ENCODE results near the gene APEH. TPM values are rescaled to one million over a fixed set of nuclear protein-coding genes. Genes with fewer than 3 reads are reported as not detected.

APEH gene
- total and polyA plus RNA-seq, 2 experiments from 2014 or later = 170 to 264 TPM

DNA sequence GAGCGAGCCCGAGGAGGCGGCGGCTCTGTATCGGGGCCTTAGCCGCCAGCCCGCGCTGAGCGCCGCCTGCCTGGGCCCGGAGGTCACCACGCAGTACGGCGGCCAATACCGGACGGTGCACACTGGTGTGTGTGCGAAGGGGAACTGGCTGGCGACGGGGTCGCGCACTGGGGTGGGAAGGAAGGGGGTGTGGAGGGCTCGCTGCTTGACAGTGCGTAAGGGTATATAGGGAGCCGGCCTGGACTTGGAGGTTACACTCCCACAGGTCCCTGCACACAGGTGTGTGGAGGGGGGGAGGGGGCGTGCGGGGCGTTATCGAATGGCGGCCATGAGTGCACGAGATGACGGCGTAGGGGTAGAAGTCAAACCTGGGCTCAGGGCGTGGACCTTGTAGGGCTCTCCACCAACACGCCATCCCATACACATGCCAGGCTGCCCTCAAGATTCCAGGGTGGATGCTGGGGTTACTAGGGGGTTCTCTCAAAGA, 389 bp downstream of the APEH start:
- Histone ChIP-seq H2AFZ (no peak overlapping the region), H3K27ac (ENCODE audit: low read depth) (no peak overlapping the region), H3K27me3 (ENCODE audit: insufficient read depth) (no peaks in the 10 kb centered on the region), H3K4me3 (peak overlapping the region; percentile 89), H3K4me2 (peak overlapping the region; percentile 94), H4K20me1 (replicated peaks; ENCODE audit: insufficient read depth) (peaks cover 16% of the 10 kb centered on the region; the same call in 1 of the 2 replicates), H3K9me2 (ENCODE audit: insufficient read depth) (no peaks in the 10 kb centered on the region), H3F3A (replicated peaks; ENCODE audit: low read depth) (no peaks in the 10 kb centered on the region), H3K36me3 (ENCODE audit: insufficient read depth) (peaks cover 9% of the 10 kb centered on the region; the same call in 1 of the 2 replicates), H3K4me1 (ENCODE audit: insufficient read depth) (peaks cover 15% of the 10 kb centered on the region), H3K79me2 (replicated peaks; ENCODE audit: insufficient read depth) (peaks cover 11% of the 10 kb centered on the region)
- TF ChIP-seq NANOG (IDR thresholded peaks at IDR 0.05; ENCODE audit: borderline replicate concordance) (no peak), CREB1 (CRISPR knock-in tag; IDR thresholded peaks at IDR 0.05; ENCODE audit: low read depth) (no peak), POLR2AphosphoS5 (IDR thresholded peaks at IDR 0.05; ENCODE audit: low read depth) (no peak)
- TF ChIP-seq, protein P1, sequence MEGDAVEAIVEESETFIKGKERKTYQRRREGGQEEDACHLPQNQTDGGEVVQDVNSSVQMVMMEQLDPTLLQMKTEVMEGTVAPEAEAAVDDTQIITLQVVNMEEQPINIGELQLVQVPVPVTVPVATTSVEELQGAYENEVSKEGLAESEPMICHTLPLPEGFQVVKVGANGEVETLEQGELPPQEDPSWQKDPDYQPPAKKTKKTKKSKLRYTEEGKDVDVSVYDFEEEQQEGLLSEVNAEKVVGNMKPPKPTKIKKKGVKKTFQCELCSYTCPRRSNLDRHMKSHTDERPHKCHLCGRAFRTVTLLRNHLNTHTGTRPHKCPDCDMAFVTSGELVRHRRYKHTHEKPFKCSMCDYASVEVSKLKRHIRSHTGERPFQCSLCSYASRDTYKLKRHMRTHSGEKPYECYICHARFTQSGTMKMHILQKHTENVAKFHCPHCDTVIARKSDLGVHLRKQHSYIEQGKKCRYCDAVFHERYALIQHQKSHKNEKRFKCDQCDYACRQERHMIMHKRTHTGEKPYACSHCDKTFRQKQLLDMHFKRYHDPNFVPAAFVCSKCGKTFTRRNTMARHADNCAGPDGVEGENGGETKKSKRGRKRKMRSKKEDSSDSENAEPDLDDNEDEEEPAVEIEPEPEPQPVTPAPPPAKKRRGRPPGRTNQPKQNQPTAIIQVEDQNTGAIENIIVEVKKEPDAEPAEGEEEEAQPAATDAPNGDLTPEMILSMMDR (conservative IDR thresholded peaks at IDR 0.05; ENCODE audit: low read depth in 2 of 2) = no peak
- TF ChIP-seq, protein P2, sequence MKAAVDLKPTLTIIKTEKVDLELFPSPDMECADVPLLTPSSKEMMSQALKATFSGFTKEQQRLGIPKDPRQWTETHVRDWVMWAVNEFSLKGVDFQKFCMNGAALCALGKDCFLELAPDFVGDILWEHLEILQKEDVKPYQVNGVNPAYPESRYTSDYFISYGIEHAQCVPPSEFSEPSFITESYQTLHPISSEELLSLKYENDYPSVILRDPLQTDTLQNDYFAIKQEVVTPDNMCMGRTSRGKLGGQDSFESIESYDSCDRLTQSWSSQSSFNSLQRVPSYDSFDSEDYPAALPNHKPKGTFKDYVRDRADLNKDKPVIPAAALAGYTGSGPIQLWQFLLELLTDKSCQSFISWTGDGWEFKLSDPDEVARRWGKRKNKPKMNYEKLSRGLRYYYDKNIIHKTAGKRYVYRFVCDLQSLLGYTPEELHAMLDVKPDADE (IDR thresholded peaks at IDR 0.05) = no peak
- peak; percentile 24 for ATAC-seq
- Mint-ChIP-seq H3K27me3 (ENCODE audit: insufficient read depth, low read depth, poor library complexity) (peaks cover 11% of the 10 kb centered on the region), H3K36me3 (ENCODE audit: low read depth) (peaks cover 35% of the 10 kb centered on the region), H3K4me1 (peaks cover 23% of the 10 kb centered on the region), H3K9me3 (no peaks in the 10 kb centered on the region), H3K27ac (peak overlapping the region; percentile 27; the same call in 1 of the 2 replicates), H3K4me3 (peak overlapping the region; percentile 92)
- DNase-seq (ENCODE audit: low spot score) = peak; percentile 32

DNA sequence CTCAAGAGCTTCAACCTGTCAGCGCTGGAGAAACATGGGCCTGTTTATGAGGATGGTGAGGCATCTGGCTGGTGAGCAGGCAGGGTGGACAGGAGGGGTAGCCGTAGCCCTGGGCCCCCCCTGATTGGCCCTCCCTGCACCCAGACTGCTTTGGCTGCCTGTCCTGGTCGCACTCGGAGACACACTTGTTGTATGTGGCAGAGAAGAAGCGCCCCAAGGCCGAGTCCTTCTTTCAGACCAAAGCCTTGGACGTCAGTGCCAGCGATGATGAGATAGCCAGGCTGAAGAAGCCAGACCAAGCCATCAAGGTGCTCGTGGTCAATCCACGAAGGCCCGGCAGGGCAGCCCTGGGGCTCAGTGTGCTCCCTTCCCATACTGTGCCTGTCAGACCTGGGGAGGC, 1.8 kb downstream of the APEH start:
- Histone ChIP-seq H3K36me3 (ENCODE audit: insufficient read depth) (peaks cover 9% of the 10 kb centered on the region; the same call in 1 of the 2 replicates), H3K4me2 (no peak overlapping the region), H3K27me3 (ENCODE audit: insufficient read depth) (no peaks in the 10 kb centered on the region), H3K79me2 (replicated peaks; ENCODE audit: insufficient read depth) (peaks cover 11% of the 10 kb centered on the region), H3K9me2 (ENCODE audit: insufficient read depth) (no peaks in the 10 kb centered on the region), H3K4me1 (ENCODE audit: insufficient read depth) (peaks cover 15% of the 10 kb centered on the region), H3F3A (replicated peaks; ENCODE audit: low read depth) (no peaks in the 10 kb centered on the region), H3K27ac (ENCODE audit: low read depth) (no peak overlapping the region), H2AFZ (no peak overlapping the region), H3K4me3 (no peak overlapping the region), H4K20me1 (replicated peaks; ENCODE audit: insufficient read depth) (peaks cover 16% of the 10 kb centered on the region; the same call in 1 of the 2 replicates)
- peak overlapping the region; percentile 39; the same call in 2 of the 3 replicates for H3K4me3 Mint-ChIP-seq
- H3K27me3 Mint-ChIP-seq (ENCODE audit: insufficient read depth, low read depth, poor library complexity) = peaks cover 9% of the 10 kb centered on the region
- peaks cover 22% of the 10 kb centered on the region for H3K4me1 Mint-ChIP-seq
- peaks cover 47% of the 10 kb centered on the region for H3K36me3 Mint-ChIP-seq (ENCODE audit: low read depth)
- no peak overlapping the region for H3K27ac Mint-ChIP-seq
- no peak for ATAC-seq
- no peaks in the 10 kb centered on the region for H3K9me3 Mint-ChIP-seq
- DNase-seq (ENCODE audit: low spot score) = no peak
- no peak for TF ChIP-seq EZH2phosphoT487 (IDR thresholded peaks at IDR 0.05; ENCODE audit: unreplicated experiment)
- no peak for TF ChIP-seq NANOG (IDR thresholded peaks at IDR 0.05; ENCODE audit: borderline replicate concordance)
- TF ChIP-seq, protein P2 (IDR thresholded peaks at IDR 0.05) = no peak
- TF ChIP-seq, protein P3, sequence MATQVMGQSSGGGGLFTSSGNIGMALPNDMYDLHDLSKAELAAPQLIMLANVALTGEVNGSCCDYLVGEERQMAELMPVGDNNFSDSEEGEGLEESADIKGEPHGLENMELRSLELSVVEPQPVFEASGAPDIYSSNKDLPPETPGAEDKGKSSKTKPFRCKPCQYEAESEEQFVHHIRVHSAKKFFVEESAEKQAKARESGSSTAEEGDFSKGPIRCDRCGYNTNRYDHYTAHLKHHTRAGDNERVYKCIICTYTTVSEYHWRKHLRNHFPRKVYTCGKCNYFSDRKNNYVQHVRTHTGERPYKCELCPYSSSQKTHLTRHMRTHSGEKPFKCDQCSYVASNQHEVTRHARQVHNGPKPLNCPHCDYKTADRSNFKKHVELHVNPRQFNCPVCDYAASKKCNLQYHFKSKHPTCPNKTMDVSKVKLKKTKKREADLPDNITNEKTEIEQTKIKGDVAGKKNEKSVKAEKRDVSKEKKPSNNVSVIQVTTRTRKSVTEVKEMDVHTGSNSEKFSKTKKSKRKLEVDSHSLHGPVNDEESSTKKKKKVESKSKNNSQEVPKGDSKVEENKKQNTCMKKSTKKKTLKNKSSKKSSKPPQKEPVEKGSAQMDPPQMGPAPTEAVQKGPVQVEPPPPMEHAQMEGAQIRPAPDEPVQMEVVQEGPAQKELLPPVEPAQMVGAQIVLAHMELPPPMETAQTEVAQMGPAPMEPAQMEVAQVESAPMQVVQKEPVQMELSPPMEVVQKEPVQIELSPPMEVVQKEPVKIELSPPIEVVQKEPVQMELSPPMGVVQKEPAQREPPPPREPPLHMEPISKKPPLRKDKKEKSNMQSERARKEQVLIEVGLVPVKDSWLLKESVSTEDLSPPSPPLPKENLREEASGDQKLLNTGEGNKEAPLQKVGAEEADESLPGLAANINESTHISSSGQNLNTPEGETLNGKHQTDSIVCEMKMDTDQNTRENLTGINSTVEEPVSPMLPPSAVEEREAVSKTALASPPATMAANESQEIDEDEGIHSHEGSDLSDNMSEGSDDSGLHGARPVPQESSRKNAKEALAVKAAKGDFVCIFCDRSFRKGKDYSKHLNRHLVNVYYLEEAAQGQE (IDR thresholded peaks at IDR 0.05; ENCODE audit: unreplicated experiment) = no peak
- no peak for TF ChIP-seq EZH2 (IDR thresholded peaks at IDR 0.05; ENCODE audit: low read depth, unreplicated experiment)
- TF ChIP-seq CREB1 (CRISPR knock-in tag; IDR thresholded peaks at IDR 0.05; ENCODE audit: low read depth) = no peak
- TF ChIP-seq POLR2AphosphoS5 (IDR thresholded peaks at IDR 0.05; ENCODE audit: low read depth) = no peak

Data from GM23338 (cell line).